HG03457 (cell line): Measurements from ENCODE around the gene IFI30.

Experiments used
- ATAC-seq: cut with Tn5 transposase; IDR thresholded peaks from one replicate; pipeline ENCODE4 v1.9.1; 2021; ENCODE audit warnings: moderate number of reproducible peaks; ENCODE audit not compliant: unreplicated experiment

IFI30 gene

GRCh38 chr19:18173572-18174288 lies at the start of gene IFI30:
Gene IFI30 (plus strand): TSS chr19:18173813. CDS start chr19:18173842, 29 bp downstream.
- no peak for ATAC-seq

- ATAC-seq, result no peak
Observed at GRCh38 chr19:18123819-18124218, 49.8 kb upstream of the IFI30 start.

- no peak for ATAC-seq
Observed at GRCh38 chr19:18126097-18126496, 47.5 kb upstream of the IFI30 start.

- ATAC-seq, result no peak
Observed at GRCh38 chr19:18128044-18128443, 45.6 kb upstream of the IFI30 start.

DNA sequence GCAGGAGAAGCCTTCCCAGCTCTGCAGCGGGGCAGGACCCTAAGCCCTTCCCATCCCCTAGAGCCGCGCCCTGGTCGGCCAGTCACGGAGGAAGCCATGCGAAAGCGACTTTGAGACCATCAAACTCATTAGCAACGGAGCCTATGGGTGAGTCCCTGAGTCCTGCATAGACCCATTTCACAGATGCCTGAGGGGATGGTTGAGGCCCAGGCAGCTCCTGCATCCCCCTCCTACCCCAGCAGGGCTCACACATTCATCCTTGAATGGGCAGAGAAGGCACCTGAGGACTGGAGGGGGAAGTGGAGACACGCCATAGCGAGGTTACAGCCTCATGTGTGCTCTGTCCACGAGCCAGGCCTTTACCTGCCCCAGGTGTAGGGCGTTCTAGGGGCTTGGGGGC lies 44.8 kb upstream of the IFI30 start:
- no peak for ATAC-seq

DNA sequence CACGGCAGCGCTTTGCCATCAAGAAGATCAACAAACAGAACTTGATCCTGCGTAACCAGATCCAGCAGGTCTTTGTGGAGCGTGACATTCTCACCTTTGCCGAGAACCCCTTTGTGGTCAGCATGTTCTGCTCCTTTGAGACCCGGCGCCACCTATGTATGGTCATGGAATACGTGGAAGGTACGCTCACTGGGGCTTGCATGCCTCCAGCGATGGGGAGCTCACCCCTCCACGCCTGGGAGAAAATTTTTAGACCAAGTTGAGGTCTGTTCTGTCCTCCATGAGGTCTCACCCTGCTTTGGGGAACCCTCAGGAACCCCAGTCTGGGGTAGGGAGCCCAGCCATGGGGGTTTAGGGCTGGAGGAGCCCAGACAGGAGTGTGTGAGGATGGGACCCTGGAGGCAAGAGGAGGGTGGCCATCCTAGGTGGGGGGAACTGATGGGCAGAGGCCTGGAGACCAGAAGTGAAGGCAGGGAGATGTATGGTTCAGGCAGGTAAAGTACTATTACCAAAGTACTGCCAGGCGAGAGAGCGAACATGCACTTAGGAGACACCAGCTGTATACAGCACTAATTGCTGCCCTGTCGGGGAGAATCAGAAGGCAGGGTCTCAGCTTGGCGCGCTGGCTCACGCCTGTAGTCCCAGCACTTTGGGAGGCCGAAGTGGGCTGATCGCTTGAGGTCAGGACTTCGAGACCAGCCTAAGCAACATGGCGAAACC lies 42.9 kb upstream of the IFI30 start:
- ATAC-seq, result no peak

DNA sequence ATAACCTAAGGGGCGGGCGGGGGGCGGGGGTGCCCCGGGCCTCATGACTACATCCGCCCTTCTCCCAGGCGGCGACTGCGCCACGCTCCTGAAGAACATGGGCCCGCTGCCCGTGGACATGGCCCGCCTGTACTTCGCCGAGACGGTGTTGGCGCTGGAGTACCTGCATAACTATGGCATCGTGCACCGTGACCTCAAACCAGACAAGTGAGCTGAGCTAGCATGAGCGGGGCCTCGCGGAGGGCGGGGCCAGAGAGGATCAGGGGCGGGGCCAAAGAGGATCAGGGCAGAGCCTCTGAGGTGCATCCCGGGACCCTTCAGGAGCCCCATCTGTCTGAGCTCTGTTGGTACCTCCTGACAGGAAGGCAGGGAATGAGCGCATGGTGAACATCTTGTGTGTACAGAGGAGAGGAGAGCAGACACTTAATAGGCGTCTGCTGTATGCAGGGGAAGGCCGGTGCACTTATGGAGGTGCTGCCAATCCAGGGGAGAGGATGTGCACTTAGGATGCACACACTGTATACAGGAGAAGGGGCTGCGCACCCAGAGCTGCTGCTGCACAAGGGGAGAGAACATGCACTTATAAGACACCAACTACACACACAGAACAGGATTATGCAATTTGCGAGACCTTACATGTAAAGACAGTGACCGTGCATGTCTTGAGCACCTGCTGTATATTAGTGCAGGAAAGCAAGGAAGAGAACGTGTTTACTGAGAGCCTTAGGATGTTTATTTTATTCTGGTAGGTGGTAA lies 41.6 kb upstream of the IFI30 start:
- ATAC-seq, result no peak

GRCh38 chr19:18135712-18136584 lies 37.7 kb upstream of the IFI30 start:
- ATAC-seq, result no peak

DNA sequence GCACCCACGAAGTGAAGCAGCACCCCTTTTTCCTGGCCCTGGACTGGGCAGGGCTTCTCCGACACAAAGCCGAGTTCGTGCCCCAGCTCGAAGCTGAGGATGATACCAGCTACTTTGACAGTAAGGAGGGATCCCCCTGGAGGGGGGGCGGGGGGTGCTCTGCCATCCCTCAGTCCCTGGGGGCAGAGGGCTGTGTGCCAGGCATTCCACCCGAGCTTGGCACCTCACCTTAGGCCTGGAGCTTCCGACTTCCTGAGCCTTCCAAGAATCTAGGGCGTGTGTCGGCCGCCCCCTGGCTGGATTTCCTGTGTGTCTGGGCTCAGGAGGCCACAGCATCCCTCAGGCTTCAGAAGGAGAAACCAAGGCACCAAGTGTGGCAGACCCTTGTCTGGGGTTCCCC lies 36.4 kb upstream of the IFI30 start:
- no peak for ATAC-seq

GRCh38 chr19:18137657-18138339 lies 35.8 kb upstream of the IFI30 start:
- no peak for ATAC-seq

DNA sequence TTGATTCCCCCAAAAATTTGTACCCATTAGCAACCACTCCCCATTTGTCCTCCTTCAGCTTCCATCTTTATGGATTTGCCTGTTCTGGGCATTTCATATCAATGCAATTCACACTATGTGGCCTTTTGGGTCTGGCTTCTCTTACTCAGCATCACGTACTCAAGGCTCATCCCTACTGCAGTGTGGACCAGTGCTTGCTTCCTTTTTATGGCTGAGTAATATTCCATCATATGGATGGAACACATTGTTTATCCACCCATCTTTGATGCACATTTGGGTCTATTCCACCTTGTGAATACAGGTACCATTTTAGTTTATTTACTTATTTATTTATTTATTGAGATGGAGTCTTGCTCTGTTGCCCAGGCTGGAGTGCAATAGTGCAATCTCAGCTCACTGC lies 33.1 kb upstream of the IFI30 start:
- ATAC-seq, result no peak

DNA sequence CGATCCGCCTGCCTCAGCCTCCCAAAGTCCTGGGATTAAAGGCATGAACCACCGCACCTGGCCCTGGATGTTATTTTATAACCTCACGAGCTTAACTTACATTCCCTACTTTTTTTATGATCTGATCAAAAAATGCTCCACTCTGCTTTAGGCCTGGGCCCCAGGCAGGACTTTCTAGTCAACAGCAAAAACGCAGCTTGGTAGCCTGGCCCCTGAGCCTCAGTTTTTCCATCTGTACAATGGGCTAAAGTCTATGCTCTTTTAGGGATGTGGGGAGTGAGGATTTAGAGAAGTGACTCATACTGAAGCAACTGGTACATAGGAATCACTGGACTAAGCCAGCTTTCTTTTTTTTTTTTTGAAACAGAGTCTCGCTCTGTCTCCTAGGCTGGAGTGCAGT lies 32.6 kb upstream of the IFI30 start:
- no peak for ATAC-seq

GRCh38 chr19:18143902-18144301 lies 29.7 kb upstream of the IFI30 start:
- no peak for ATAC-seq

GRCh38 chr19:18144361-18144760 lies 29.3 kb upstream of the IFI30 start:
- ATAC-seq, result no peak

DNA sequence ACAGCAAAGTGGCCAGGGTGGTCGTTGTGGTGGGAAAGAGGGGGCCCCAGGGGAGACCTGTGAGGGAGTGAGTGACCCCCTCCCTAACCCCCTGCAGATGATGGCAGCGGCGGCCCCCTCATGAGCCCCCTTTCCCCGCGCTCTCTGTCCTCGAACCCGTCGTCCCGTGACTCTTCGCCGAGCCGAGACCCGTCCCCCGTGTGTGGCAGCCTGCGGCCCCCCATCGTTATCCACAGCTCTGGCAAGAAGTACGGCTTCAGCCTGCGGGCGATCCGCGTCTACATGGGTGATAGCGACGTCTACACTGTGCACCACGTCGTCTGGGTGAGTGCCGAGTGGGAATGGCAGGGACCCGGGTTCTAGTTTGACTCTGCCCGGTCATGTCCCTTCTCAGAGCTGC lies 28.7 kb upstream of the IFI30 start:
- no peak for ATAC-seq

GRCh38 chr19:18145391-18145999 lies 28.1 kb upstream of the IFI30 start:
- no peak for ATAC-seq

DNA sequence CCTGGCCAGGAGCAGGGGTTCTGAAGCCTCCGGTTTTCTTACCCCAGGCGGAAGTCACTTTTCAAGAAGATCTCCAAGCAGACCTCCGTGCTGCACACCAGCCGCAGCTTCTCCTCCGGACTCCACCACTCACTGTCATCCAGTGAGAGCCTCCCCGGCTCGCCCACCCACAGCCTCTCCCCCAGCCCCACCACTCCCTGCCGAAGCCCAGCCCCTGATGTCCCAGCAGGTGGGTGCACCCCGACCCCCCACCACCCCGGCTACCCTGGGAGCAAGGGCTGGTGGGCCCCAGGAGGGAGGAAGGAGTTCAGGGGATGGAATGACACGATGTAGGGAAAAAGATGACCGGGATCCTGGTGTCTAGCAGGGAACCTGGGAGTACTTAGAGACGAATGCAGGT lies 26.2 kb upstream of the IFI30 start:
- ATAC-seq, result no peak

- no peak for ATAC-seq
Observed at GRCh38 chr19:18149596-18149975, 24.0 kb upstream of the IFI30 start.

- no peak for ATAC-seq
Observed at GRCh38 chr19:18150776-18151624, 22.6 kb upstream of the IFI30 start.
